Measurements from ENCODE around the gene S1PR1. TPM values are rescaled to one million over a fixed set of nuclear protein-coding genes. Genes with fewer than 3 reads are reported as not detected.

The S1PR1 gene
- total and polyA plus RNA-seq, 2 of the 13 experiments (the other 11 are each of a cell fraction or from before 2014, with no cell fraction given): not detected

DNA sequence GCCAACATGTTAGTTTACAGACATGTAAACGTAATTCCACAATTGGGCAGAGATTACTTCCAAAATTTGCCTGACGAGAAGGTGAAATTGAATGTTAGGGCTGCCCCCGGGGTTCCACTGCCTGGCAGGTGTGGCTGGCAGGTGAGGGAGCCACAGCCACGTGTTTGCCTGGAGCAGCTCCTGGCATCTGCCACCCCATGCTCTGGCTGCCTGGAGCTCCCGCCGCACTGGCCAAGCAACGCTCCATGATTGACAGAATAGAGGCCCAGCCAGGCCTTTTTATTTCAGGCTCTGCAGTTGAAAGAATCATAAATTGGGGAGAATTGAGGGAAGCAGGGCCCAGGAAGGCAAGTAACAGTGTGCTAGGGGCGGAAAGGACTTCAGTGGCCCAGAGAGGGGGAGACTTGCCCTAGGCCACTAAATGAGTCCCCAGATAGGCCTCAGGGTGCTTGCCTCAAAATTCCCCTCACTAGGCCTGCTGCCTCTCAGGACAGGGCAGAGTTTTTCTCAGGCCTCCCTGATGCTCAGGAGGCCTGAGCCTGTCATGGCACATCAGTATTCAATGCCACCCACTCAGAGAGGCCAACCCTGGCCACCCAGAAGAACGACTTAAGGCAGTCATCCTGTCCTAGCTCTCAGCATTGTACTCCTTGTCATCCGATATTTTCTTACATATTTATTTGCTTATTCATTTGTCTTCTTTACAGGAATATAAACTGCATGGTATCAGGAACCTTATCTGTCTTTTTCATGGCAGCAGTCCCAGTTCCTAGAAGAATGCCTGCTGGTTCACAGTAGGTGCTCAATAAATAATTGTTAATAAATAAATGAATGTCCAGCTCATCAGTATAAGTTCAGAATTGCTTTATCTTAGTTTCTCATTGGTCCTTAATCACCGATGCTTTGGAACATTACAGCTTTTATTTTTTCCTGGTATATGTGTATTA is 16.6 kb upstream of the S1PR1 start (continued):
- TF ChIP-seq, protein P1, sequence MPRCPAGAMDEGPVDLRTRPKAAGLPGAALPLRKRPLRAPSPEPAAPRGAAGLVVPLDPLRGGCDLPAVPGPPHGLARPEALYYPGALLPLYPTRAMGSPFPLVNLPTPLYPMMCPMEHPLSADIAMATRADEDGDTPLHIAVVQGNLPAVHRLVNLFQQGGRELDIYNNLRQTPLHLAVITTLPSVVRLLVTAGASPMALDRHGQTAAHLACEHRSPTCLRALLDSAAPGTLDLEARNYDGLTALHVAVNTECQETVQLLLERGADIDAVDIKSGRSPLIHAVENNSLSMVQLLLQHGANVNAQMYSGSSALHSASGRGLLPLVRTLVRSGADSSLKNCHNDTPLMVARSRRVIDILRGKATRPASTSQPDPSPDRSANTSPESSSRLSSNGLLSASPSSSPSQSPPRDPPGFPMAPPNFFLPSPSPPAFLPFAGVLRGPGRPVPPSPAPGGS (CRISPR knock-in tag; IDR thresholded peaks at IDR 0.05): no peak
- TF ChIP-seq SETDB1 (CRISPR knock-in tag; IDR thresholded peaks at IDR 0.05; ENCODE audit: borderline replicate concordance) (no peak), ZFP90 (CRISPR knock-in tag; IDR thresholded peaks at IDR 0.05; ENCODE audit: borderline replicate concordance) (no peak), JUND (CRISPR knock-in tag; IDR thresholded peaks at IDR 0.05) (no peak)
- TF ChIP-seq, protein P2, sequence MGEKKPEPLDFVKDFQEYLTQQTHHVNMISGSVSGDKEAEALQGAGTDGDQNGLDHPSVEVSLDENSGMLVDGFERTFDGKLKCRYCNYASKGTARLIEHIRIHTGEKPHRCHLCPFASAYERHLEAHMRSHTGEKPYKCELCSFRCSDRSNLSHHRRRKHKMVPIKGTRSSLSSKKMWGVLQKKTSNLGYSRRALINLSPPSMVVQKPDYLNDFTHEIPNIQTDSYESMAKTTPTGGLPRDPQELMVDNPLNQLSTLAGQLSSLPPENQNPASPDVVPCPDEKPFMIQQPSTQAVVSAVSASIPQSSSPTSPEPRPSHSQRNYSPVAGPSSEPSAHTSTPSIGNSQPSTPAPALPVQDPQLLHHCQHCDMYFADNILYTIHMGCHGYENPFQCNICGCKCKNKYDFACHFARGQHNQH (CRISPR knock-in tag; IDR thresholded peaks at IDR 0.05): no peak

DNA sequence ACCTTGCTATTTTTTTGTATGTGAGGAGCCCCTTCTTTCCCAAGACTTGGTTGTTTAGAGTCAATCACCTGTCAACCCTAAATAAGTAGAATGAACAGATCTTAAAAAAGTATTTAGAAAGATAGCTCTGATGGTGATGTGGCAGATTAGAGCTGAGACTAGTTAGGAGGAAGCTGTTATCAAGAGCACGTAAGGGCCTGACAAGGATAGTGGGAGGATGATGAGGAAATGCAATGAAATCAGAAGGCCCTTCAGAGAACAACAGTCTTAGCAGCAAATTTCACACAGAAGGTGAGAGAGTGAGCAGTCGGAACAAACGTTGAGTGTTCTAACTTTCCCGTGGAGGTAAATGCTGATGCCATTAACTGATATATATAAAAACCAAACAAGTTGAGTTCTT is 15.9 kb upstream of the S1PR1 start:
- H2AFZ ChIP-seq (ENCODE audit: low read length): no peak overlapping the region
- no TSS peak for BruUV-seq (replicated peaks)
- no peak overlapping the region for H3K27ac ChIP-seq (ENCODE audit: extremely low read length, insufficient read depth, low read length)
- no peak overlapping the region for H3K4me2 ChIP-seq (ENCODE audit: low read depth, low read length)
- H3K27me3 ChIP-seq (ENCODE audit: control insufficient read depth in 1 of 2, insufficient read depth in 2 of 2, low read length in 2 of 2): no peaks in the 10 kb centered on the region
- no peaks in the 10 kb centered on the region for H3K36me3 ChIP-seq (replicated peaks in 1 of 2; ENCODE audit: control insufficient read depth in 1 of 2, insufficient read depth in 2 of 2, low read length in 2 of 2)
- H3K9me3 ChIP-seq (ENCODE audit: low read length): no peaks in the 10 kb centered on the region
- no peak overlapping the region for H3K9ac ChIP-seq (ENCODE audit: insufficient read depth, low read depth, low read length)
- DNase-seq (ENCODE audit: low spot score): no peak
- in situ Hi-C loops (cut with HindIII; ENCODE audit: extremely low pct_ligation_motif_present, low pct_unique_long_range_greater_than_20kb): no loop called here
- POLR2A ChIA-PET: no interaction called here
- no peaks in the 10 kb centered on the region for H4K20me1 ChIP-seq (ENCODE audit: insufficient read depth, low read length)
- CTCF ChIA-PET (ENCODE audit: low intra/inter-chr PET ratio, low total read pairs): no interaction called here
- no peak for FAIRE-seq
- H3K4me3 ChIP-seq (replicated peaks in 1 of 3; ENCODE audit: insufficient read depth in 1 of 3, low read depth in 2 of 3, low read length in 3 of 3): no peak overlapping the region
- WGBS (ENCODE audit: low lambda C conversion rate): 59% methylated on average over 4 of the region's 4 CpGs
- H3K4me1 ChIP-seq (ENCODE audit: insufficient read depth, low read length): no peaks in the 10 kb centered on the region
- ATAC-seq: no peak
- intact Hi-C loops (cut with micrococcal nuclease; ENCODE audit: unreplicated experiment): no loop called here
- H3K79me2 ChIP-seq (ENCODE audit: insufficient read depth, low read length): no peaks in the 10 kb centered on the region
- TF ChIP-seq, protein P3, sequence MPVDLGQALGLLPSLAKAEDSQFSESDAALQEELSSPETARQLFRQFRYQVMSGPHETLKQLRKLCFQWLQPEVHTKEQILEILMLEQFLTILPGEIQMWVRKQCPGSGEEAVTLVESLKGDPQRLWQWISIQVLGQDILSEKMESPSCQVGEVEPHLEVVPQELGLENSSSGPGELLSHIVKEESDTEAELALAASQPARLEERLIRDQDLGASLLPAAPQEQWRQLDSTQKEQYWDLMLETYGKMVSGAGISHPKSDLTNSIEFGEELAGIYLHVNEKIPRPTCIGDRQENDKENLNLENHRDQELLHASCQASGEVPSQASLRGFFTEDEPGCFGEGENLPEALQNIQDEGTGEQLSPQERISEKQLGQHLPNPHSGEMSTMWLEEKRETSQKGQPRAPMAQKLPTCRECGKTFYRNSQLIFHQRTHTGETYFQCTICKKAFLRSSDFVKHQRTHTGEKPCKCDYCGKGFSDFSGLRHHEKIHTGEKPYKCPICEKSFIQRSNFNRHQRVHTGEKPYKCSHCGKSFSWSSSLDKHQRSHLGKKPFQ (CRISPR knock-in tag; IDR thresholded peaks at IDR 0.05; ENCODE audit: insufficient replicate concordance): no peak
- no peak for TF ChIP-seq ZNF709 (CRISPR knock-in tag; IDR thresholded peaks at IDR 0.05)
- TF ChIP-seq HNRNPH1 (optimal IDR thresholded peaks at IDR 0.05; ENCODE audit: low read depth, low read length): no peak
- TF ChIP-seq ZNF430 (CRISPR knock-in tag; IDR thresholded peaks at IDR 0.05): no peak
- TF ChIP-seq, protein P4, sequence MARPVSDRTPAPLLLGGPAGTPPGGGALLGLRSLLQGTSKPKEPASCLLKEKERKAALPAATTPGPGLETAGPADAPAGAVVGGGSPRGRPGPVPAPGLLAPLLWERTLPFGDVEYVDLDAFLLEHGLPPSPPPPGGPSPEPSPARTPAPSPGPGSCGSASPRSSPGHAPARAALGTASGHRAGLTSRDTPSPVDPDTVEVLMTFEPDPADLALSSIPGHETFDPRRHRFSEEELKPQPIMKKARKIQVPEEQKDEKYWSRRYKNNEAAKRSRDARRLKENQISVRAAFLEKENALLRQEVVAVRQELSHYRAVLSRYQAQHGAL (CRISPR knock-in tag; IDR thresholded peaks at IDR 0.05; ENCODE audit: not compliant biosample characterization): no peak
- TF ChIP-seq, protein P5, sequence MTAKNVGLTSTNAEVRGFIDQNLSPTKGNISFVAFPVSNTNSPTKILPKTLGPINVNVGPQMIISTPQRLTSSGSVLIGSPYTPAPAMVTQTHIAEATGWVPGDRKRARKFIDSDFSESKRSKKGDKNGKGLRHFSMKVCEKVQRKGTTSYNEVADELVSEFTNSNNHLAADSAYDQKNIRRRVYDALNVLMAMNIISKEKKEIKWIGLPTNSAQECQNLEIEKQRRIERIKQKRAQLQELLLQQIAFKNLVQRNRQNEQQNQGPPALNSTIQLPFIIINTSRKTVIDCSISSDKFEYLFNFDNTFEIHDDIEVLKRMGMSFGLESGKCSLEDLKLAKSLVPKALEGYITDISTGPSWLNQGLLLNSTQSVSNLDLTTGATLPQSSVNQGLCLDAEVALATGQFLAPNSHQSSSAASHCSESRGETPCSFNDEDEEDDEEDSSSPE (CRISPR knock-in tag; IDR thresholded peaks at IDR 0.05): no peak
- no peak for TF ChIP-seq ZFP90 (CRISPR knock-in tag; IDR thresholded peaks at IDR 0.05; ENCODE audit: borderline replicate concordance)
- TF ChIP-seq, protein P6, sequence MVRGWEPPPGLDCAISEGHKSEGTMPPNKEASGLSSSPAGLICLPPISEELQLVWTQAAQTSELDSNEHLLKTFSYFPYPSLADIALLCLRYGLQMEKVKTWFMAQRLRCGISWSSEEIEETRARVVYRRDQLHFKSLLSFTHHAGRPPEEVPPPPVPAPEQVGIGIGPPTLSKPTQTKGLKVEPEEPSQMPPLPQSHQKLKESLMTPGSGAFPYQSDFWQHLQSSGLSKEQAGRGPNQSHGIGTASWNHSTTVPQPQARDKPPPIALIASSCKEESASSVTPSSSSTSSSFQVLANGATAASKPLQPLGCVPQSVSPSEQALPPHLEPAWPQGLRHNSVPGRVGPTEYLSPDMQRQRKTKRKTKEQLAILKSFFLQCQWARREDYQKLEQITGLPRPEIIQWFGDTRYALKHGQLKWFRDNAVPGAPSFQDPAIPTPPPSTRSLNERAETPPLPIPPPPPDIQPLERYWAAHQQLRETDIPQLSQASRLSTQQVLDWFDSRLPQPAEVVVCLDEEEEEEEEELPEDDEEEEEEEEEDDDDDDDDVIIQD (CRISPR knock-in tag; IDR thresholded peaks at IDR 0.05; ENCODE audit: low read depth): no peak
- no peak for TF ChIP-seq FOXJ3 (CRISPR knock-in tag; IDR thresholded peaks at IDR 0.05; ENCODE audit: borderline replicate concordance)
